GM12874 (cell line): Measurements from ENCODE around the gene SPARCL1.

Source experiments
- CTCF ChIP-seq: IDR thresholded peaks from 2 replicates; pipeline ENCODE4 v1.5.1; 2011; ENCODE audit warnings: low read depth, mild to moderate bottlenecking, control low read depth, low read length, moderate library complexity; ENCODE audit not compliant: insufficient read depth

SPARCL1 gene

GRCh38 chr4:87428979-87429378 lies 100.2 kb downstream of the SPARCL1 start:
- TF ChIP-seq CTCF, result no peak

GRCh38 chr4:87427518-87427868 lies 101.7 kb downstream of the SPARCL1 start:
- no peak for TF ChIP-seq CTCF

GRCh38 chr4:87426865-87427517 lies 102.2 kb downstream of the SPARCL1 start:
- TF ChIP-seq CTCF, result no peak

GRCh38 chr4:87425711-87426110 lies 103.5 kb downstream of the SPARCL1 start:
- TF ChIP-seq CTCF, result no peak
